IPS-NIHi11 (cell line): Measurements from ENCODE around the gene SPON1.
A peak's percentile ranks its signal among the peaks of the same experiment; 100 is the strongest.
"Not testable (repeated sequence)": the region's sequence is repeated elsewhere in the genome, so short reads cannot be mapped to it uniquely, and the experiment has no call there.

Experiments used
- DNase-seq: peaks from one replicate; pipeline ENCODE4 v3.0.0; 2012; ENCODE audit warnings: mixed read lengths, low spot score

SPON1 gene

DNA sequence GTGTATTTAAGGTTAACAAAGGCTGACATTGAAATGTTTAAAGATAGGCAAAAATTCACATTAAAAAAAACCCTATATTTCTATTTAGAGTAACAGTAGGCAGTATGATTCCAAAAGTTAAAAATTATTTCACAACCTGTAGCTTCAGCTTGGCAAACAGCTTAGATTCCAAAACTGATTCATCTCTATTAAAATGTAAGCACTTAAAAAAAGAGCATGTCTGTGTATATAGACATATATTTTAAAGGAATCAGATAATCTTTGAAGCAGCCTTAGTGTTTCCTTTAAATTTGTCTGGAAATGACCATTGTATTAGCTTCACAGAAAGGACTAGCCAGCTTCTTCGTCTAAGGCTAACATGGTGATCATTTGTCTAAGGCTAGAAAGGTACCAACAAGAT, 316.3 kb downstream of the SPON1 start:
- not testable (repeated sequence) for DNase-seq

DNA sequence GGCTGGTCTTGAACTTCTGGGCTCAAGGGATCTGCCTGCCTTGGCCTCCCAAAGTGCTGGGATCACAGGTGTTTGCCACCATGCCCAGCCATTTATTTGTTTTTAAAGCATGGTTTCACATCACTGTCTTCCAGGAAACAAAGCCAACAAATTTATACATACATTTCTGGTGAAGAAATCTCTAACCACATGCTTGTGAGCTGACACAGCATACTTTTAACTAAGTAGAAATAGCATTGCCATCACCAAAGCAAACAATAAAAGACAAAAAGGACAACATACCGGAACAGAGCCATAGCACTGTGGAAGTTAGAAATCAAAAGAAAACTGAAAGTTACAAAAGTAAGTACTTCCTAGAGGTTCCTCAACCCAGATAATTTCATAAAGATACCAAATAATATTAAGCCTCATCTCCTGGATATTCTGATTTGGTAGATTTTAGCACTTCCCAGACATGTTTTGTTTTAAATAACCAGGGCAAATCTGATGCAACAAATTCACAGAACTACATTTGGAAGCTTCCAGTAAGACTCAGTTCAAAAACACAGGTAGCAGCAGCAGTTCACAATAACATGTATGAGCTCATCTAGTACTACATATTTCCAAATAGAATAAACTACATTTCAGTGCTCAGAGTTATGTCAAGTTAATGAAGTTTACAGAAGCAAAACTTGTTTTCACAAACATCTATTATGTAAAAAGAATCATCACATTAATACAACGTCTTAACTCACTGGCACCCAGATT, 325.8 kb downstream of the SPON1 start:
- DNase-seq = no peak

- DNase-seq = no peak
These were observed 327.9 kb downstream of the SPON1 start for GRCh38 chr11:14290422-14290821.

DNA sequence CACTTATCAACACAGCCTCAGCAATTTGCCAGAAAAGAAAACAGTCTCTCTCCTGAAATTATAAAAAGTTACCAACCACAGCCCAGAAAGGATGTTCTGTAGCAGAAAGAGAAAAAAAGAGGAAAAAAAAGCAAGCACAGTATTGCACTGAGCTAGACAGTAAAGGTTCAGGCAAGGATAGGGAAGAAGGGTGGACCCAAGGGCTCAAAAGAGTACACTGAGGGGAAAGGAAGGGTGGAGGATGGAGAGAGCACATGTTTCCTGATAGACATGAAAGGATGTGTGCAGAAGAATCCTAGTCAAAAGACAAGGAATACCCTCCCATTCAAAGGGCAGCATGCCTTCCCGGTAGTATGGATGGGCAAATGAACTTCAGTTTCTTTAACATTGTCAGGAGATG, 337.4 kb downstream of the SPON1 start:
- no peak for DNase-seq

GRCh38 chr11:14300661-14301304, 338.3 kb downstream of the SPON1 start:
- DNase-seq = peak; percentile 62

DNA sequence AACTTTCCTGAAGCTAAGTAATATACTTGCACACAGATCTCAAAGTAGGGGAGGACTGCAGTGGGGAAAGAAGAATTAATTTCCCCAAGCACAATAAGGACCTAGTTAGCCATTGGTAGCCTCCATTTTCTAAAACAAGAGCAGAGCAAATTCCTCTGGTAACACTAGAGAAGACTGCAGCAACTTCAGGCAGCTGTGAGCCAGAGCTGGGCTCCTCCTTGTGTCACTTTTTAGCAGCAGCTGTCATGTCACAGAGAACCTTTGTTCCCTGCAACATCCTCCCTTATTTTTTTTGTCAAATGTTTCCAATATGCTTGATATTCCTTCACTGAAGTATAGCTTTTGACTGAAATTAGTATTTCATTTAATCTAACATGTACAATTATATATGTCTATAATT, 342.1 kb downstream of the SPON1 start:
- no peak for DNase-seq

DNA sequence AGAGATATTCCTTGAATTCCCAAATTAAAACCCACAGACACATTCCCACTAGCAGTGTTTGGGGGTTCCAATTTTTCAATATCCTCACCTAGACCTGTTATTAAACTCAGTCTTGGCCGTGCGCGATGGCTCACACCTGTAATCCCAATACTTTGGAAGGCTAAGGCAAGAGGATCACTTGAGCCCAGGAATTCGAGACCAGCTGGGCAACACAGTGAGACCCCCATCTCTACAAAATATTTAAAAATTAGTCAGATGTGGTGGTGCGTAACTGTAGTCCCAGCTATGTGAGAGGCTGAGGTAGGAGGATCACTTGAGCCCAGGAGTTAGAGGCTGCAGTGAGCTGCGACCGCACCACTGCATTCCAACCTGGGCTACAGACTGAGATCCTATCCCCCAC, 343.1 kb downstream of the SPON1 start:
- DNase-seq = no peak

- peak; percentile 49 for DNase-seq
These were observed 344.0 kb downstream of the SPON1 start for GRCh38 chr11:14306481-14306880.

DNA sequence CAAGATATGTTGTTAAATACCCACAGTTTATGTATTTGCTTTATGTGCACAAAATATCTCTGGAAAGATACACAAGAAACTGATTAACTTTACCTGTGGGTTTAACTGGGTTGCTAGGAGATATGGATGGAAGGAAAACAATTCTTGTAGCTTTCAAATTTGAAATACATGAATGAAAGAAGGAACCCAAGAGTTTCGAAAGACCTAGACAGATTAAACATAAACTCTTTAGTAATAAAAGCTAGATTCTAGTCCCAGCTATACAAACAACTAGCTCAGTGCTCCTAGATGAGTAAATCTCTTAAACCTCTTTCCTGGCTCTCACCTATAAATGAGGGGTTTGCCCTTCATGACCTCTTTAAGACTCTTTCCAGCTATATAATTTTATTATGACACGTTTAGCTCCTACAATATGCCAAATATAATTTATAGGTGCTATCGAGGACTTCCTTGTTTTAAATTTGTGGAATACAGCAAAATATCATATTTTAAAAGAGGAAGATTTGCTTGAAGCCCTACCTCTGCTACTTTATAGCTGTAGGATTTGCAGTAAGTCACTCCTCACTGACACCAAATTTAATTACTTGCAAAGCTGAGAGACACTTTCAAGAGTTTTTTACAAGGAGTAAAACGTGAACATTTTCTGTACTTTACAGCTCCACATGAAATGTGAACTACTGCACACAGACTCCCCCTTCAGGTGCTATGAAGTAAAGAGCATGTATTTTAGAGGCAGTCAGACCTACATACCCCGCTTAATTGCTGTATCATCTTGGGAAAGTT, 345.8 kb downstream of the SPON1 start:
- DNase-seq = peak; percentile 37

DNA sequence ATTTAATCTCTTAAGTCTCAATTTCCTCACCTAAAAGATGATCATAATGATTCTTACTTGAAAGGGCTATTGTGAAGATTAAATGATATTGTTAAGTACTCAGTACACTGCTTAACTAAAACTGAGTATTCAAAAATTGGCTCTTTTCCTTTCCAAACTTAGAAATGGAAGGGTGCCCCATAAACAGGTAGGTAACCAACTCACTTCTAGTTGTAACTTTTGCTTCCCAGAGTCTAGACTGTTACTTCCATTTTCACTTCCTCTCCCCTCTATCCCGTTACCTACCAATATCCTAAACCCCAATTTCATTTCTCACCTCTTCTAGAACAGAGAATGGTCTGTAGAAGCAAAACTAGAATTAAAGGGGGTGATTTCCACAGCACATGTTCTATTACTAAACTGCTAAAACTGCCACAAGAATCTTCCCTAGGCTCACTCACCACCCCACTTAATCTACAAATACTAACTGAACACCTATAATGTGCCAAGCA, 346.4 kb downstream of the SPON1 start:
- DNase-seq = no peak

GRCh38 chr11:14309425-14310192, 347.1 kb downstream of the SPON1 start:
- no peak for DNase-seq

DNA sequence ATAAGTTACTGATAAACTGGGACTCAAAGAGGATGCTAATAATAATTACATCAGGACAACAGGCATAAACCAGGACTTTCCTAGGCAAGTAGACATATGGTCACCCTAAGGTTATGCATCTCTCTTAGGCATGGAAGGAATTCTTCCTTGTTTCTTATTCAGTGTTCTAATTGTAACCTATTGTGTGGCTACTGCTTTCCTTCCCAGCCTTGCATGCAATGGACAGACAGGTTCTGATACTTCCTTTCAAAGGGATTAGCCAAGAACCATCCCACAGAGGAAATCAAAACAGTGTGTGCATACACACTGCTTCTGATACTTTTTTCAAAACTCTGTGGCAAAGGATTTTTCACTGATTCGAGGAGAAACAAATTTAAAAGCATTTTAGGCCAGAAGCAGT, 348.2 kb downstream of the SPON1 start:
- DNase-seq = no peak

GRCh38 chr11:14312736-14313438, 350.4 kb downstream of the SPON1 start:
- DNase-seq = no peak

DNA sequence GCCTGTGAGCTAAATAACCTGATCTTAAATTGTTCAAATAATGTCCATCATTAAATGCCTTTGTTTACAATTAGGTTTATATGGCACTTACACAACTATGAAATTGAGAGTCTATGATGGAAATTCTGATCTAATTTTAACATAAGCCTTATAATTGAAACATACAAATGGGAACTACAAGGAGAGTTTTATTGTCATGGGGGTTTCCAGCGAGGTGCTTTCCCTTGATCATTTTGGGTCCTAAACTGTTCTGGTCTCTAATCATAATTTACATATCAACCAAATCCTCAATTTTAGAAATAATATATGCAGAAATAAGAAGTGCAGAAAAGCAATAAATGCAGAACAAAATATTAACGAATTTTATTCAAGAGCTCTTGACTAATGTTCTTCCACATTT, 351.6 kb downstream of the SPON1 start:
- DNase-seq = no peak

GRCh38 chr11:14315130-14315529, 352.6 kb downstream of the SPON1 start:
- no peak for DNase-seq
